Renal cortex interstitium (tissue), 11 donors: ENCODE data around the gene LANCL3. TPM values are rescaled to one million over a fixed set of nuclear protein-coding genes. Genes with fewer than 3 reads are reported as not detected.
A peak's percentile ranks its signal among the peaks of the same experiment; 100 is the strongest.

Source experiments
- DNase-seq, 11 donors: peaks; one replicate each; pipeline ENCODE4 v3.0.0-alpha.2; 2013; ENCODE audit warnings: low read depth in 9 of 11, low spot score in 4 of 11; ENCODE audit errors: extremely low read depth in 1 of 11
- polyA plus RNA-seq, 3 donors: library from polyadenylated mRNA; unstranded; fragments of 120-200 nt; gene quantifications; one replicate each; pipeline ENCODE4 v1.2.1, GENCODE V29; 2013; ENCODE audit not compliant: insufficient read length in 3 of 3

LANCL3 gene
- polyA plus RNA-seq, 3 donors, result 0.10 to 0.30 (median 0.29) TPM

DNA sequence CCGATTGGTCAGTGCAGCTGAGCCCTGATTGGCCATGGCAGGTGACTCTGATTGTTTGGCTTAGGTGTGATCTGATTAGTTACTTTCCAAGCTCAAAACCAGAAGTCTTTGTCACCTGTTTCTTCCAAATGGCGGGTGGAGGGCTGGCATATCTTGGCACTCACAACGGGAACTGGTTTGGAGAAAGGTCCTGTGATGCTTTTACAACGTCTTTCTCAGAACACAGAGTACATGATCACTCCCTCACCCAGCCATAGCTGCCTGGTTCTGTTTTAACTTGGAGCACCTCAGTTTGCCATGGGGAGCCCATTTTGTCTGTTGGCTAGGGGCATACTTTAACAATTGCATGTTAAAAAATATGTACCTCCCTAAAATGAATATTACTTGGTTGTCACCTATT lies 101.1 kb downstream of the LANCL3 start:
- no peak for DNase-seq

DNA sequence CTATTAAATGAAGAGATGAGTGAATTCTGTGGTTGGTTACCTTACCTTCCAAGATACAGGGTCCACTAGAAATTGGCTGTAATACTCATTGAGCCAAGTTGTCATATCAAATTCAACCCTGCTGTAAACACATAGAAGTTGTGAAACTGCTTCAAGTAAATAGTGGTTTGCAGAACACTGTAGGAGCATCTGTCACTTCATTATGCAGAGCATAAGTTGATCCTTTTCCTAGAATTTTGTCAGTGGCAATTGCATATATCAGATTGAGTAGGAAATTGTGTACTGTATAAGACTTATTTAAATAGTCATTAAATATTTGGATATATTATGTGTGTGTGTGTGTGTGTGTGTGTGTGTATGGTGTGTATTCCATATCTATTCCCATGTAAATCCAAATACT lies 105.3 kb downstream of the LANCL3 start:
- DNase-seq, result no peak

DNA sequence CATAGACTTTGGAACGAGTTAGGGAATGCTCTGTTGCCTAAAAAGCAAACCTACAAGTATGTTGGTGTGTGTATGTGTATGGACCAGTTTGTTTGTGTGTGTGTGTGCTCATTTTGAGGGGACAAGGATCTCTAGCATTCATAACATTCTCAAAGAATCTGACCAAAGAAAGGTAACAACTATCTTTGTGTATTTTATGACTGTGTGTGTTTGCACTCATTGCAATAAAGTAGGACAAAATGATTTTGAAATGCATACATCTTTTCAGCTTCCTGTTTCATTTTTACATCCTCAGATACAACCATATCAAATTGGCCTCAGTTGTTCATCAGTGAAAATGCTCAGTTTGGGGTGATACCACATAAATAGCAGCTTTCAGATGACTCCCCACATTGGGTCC lies 105.8 kb downstream of the LANCL3 start:
- DNase-seq, result no peak

GRCh38 chrX:37677765-37678164 lies 106.3 kb downstream of the LANCL3 start:
- DNase-seq, result no peak

- DNase-seq, result no peak
Observed at GRCh38 chrX:37678574-37678973, 107.1 kb downstream of the LANCL3 start.

GRCh38 chrX:37679230-37679629 lies 107.8 kb downstream of the LANCL3 start:
- no peak for DNase-seq

- no peak for DNase-seq
Observed at GRCh38 chrX:37679888-37680287, 108.4 kb downstream of the LANCL3 start.

- no peak for DNase-seq
Observed at GRCh38 chrX:37684426-37684825, 113.0 kb downstream of the LANCL3 start.

DNA sequence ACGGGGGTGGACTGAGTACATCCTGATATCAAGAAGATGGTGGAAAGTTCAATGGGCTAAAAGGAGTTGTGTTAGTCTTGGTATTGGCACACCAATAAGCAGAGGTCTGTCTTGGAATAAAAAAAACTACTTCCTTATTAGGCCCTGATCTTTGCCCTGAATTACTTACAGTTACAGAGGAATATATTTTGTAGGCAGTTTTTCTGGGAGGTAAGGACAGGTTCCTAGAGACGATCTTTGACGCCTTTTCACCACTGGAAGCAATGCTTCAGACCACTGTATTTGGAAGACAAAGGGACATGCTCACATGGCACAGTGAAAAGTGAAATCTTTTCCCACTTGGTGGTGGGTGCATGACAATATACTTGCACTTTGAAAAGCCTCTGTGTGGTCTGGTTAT lies 113.5 kb downstream of the LANCL3 start:
- no peak for DNase-seq

- DNase-seq, result peak in 5 of 11 donors; percentile 8 to 31 (median 15)
Observed at GRCh38 chrX:37685381-37686359, 114.2 kb downstream of the LANCL3 start, which contains the start of gene XK. Gene XK, plus strand, starts transcription at chrX:37685791. Its CDS starts 171 bp downstream, at chrX:37685962.

DNA sequence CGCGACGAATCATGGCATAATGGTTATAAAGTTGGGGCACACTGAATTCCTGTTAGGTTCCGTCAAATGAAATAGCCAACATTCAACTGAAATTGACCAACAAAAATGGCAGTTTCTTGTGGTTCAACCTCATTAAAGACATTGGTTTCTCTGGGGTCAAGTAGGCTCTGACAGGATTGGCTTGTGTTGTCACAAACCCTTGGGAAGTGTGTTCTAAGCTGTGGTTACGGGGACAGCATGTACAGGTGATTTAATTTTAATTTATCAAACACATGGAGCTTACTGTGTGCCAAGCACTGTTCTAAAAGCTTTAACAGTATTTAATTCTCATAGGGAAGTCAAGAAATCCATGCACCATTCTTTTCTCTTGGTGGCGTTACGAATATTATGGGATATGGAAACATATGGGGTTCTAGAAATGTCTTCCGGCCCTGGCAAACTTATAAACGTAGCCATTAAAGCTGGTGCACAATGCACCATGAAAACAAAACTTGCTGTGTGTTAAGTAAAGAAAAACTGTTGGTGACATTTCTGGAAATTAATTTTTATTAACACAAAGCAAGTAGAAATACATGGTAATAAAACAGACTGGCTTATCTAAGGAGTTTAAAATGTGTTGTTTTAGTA lies 115.0 kb downstream of the LANCL3 start:
- no peak for DNase-seq

DNA sequence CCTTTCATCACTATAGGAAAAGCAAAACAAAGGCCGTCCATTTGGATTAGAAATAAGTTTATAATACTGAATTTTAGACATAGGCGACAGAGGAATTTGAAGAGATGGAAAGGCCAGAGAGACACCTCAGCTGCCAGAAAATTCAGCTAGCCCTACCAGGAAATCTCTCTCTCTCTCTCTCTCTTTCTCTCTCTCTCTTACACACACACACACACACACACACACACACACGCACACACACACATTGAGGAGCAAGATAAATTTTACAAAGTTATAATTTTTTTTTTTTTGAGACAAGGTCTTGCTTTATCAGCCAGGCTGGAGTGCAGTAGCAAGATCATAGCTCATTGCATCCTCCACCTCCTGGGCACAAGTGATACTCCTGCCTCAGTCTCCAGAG lies 115.5 kb downstream of the LANCL3 start:
- DNase-seq, result no peak

DNA sequence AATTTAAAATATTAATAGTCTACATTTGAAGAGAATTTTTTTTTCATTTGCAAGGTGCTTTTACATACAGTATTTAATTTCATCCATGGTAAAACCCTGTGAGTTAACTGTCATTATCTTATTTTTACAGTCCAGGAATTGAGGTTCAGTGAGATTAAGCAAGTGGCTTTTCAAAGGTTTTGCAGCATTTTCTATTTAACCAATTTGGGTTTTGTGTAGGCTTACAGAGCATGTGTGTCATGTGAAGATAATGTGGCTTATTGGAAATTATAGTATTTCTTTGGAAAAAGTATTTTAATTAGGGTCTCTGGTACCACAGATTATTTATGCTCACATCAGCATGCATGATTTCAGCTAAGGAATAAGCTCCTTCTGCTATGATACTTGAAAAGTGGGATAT lies 118.7 kb downstream of the LANCL3 start:
- no peak for DNase-seq

DNA sequence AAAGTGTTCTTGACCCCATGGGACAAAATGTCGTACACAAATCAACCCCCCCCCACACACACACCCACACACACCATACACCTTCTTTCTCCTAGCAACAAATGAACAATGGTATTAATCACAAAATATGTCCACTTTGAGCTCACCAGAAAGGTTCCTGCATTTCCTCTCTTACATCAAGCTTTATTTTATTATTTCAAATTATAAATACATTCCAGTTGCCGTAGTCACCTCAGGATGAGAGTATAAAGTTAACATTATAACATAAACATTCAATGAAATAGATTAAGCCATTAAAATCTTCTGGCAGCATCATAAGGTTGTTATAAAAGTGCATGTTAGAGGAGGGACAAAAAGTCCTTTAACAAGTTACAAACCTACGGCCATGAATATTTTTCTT lies 121.5 kb downstream of the LANCL3 start:
- DNase-seq, result no peak

DNA sequence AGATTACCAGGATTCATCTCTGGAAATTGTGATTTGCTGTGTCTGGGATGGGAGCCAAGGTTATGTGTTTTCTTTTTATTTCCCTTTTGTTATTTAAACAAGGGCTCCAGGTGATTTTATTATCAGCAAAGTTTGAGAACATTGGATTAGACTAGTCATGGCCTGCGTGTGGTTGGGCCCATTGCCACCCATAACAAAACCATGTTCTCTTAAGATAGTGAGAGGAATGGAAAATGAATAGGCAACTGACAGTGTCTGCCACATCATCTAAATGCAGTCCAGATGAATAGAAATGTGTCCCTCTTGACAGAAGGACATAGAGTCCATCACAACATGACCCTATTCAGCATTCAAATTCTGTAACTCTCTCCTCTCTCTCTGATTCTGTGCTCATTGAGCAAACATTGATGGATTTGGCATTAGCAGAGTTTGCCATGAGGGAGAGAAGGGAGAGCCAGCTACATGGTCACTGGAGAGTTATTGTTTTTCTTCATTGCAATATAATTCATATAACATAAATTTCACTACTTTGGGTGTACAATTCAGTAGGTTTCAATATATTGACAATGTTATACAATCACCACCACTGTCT lies 125.8 kb downstream of the LANCL3 start:
- no peak for DNase-seq

- no peak for DNase-seq
Observed at GRCh38 chrX:37701588-37701987, 130.1 kb downstream of the LANCL3 start.

DNA sequence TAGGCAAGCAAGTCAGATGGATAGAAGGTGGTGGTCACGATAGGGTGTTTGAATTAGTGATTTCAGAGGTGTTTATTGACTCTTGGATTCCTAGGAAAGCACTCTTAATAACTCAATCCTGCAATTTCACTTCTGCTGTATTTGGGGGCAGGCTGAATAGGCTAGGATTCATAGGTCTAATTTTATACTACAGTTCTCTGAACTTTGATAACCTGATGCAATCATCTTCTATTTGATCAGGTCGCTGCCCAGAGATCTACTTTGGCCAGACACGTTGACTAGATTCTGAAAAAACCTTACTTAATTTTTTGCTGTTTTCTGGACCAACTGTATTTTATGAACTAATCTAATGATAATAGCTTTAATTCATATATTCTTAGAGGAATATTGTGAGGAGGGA lies 140.5 kb downstream of the LANCL3 start:
- no peak for DNase-seq

DNA sequence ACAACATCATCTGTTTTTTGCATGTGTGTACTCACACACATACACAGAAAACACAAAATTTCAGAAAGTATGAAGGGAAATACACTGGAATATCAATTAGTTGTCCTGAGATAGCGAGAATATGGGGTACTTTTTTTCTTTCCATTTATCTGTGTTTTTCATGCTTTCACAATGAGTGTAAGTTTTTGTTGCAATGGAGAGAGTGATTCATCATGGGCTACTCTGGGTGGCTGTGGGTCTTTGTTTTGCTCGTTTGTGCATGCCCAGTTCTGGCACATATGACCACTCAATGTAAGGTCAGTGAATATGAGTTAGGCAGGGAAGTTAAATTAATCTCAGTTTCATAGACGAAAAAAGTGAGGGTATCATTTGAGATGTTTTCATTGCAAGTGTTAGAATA lies 141.0 kb downstream of the LANCL3 start:
- DNase-seq, result no peak

- no peak for DNase-seq
Observed at GRCh38 chrX:37714479-37714878, 143.0 kb downstream of the LANCL3 start.

GRCh38 chrX:37716602-37717001 lies 145.1 kb downstream of the LANCL3 start:
- DNase-seq, result no peak
